ENCODE measurements around the gene RAPGEF5.

Gene RAPGEF5

GRCh38 chr7:22128528-22128920 lies 228.4 kb downstream of the RAPGEF5 start:
- no peaks in the 10 kb centered on the region for H3K36me3 Mint-ChIP-seq
- H3K4me3 Mint-ChIP-seq: no peak overlapping the region
- no peak for ATAC-seq
- no peak overlapping the region for H3K27ac Mint-ChIP-seq
- H3K9me3 Mint-ChIP-seq: no peaks in the 10 kb centered on the region
- no peaks in the 10 kb centered on the region for H3K27me3 Mint-ChIP-seq
- no peaks in the 10 kb centered on the region for H3K4me1 Mint-ChIP-seq

DNA sequence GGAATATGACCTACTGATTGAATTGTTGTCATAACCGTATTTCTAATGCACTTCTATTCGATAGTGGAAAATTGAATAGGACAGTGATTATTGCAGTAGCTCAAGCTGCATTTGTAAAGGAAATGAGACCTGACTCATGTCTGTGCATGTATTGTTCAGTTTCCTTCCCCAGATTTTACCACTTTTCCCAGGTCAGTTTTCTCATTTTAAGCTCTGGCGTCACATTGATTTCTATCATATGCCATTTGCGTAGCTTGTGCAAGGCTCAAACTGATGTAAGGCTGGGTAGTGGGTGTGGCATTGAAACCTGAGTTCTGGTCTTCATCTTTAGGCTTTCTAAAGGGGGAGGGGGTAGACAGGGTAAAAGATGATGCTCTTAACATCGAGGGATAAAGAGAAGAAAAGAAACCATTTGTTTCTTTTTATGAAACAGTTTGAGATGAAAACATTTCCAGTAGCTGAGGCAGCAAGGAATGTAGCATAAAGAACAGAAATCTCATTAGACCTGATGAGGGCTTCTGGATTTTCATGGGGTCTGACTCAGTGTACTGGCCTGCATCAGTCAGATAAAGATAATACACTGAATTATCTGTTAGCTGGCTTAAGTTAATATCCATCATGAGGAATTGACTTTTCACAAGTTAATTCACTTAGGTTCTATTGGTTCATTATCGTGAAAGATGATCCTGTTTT lies 229.0 kb downstream of the RAPGEF5 start:
- Mint-ChIP-seq H3K9me3 (no peaks in the 10 kb centered on the region), H3K4me3 (no peak overlapping the region), H3K27me3 (no peaks in the 10 kb centered on the region), H3K4me1 (no peaks in the 10 kb centered on the region), H3K36me3 (no peaks in the 10 kb centered on the region), H3K27ac (no peak overlapping the region)
- no peak for ATAC-seq

DNA sequence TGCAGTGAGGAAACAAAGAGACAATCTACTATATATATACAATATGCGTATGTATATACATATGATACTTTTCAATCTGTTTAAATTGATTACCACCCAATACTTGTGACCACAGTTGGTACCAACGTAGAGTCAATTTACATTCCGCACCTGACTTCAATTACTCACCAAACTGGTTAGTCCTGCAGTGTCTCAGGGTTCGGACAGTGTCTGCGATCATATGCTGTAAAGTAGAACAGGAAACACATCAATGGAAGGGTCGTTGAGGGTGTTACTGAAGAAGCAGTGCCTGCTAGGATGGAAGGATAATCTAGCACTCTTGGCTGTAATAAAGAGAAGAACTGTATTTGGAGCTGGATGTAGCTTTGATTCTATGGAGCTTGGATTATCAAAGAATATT lies 231.5 kb downstream of the RAPGEF5 start:
- H3K4me1 Mint-ChIP-seq: peaks cover 8% of the 10 kb centered on the region
- no peaks in the 10 kb centered on the region for H3K9me3 Mint-ChIP-seq
- no peak overlapping the region for H3K27ac Mint-ChIP-seq
- H3K4me3 Mint-ChIP-seq: no peak overlapping the region
- H3K36me3 Mint-ChIP-seq: no peaks in the 10 kb centered on the region
- ATAC-seq: no peak
- no peaks in the 10 kb centered on the region for H3K27me3 Mint-ChIP-seq

GRCh38 chr7:22124941-22125340 lies 232.0 kb downstream of the RAPGEF5 start:
- Mint-ChIP-seq H3K27me3 (no peaks in the 10 kb centered on the region), H3K4me1 (peaks cover 8% of the 10 kb centered on the region), H3K9me3 (no peaks in the 10 kb centered on the region), H3K4me3 (no peak overlapping the region), H3K27ac (no peak overlapping the region), H3K36me3 (no peaks in the 10 kb centered on the region)
- no peak for ATAC-seq

DNA sequence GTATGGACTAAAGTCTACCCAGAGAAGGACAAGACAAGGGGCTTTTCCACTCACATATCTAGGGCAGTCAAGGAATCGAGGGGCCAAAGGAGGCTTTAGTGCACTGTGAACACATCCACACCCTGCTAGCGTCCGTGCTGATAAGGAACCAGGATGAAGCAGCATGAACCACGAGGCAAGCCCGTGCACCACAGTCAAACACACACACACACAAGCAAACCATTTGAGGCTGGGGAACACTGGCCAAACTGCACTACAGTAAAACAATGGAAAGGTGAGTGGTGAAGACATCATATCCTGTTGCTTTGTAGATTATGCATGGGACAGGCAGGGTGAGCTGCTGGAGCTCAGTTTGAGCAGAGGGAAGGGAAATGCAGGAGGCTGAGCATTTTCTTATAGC lies 233.8 kb downstream of the RAPGEF5 start:
- Mint-ChIP-seq H3K9me3 (no peaks in the 10 kb centered on the region), H3K27ac (no peak overlapping the region)

GRCh38 chr7:22121702-22122474 lies 235.1 kb downstream of the RAPGEF5 start:
- Mint-ChIP-seq H3K36me3 (no peaks in the 10 kb centered on the region), H3K27ac (peak overlapping the region; percentile 45), H3K4me3 (peak overlapping the region; percentile 8), H3K4me1 (peaks cover 8% of the 10 kb centered on the region), H3K9me3 (no peaks in the 10 kb centered on the region), H3K27me3 (no peaks in the 10 kb centered on the region)
- ATAC-seq: no peak

More for the DNA sequence above, 233.8 kb downstream of the RAPGEF5 start:
- H3K27me3 Mint-ChIP-seq: no peaks in the 10 kb centered on the region
- H3K36me3 Mint-ChIP-seq: no peaks in the 10 kb centered on the region
- no peak overlapping the region for H3K4me3 Mint-ChIP-seq
- ATAC-seq: no peak
- peaks cover 8% of the 10 kb centered on the region for H3K4me1 Mint-ChIP-seq

- Mint-ChIP-seq H3K36me3 (no peaks in the 10 kb centered on the region), H3K27me3 (no peaks in the 10 kb centered on the region), H3K4me3 (no peak overlapping the region), H3K4me1 (peaks cover 8% of the 10 kb centered on the region), H3K9me3 (no peaks in the 10 kb centered on the region), H3K27ac (no peak overlapping the region)
- no peak for ATAC-seq
These were observed 236.4 kb downstream of the RAPGEF5 start for GRCh38 chr7:22120391-22121053.

DNA sequence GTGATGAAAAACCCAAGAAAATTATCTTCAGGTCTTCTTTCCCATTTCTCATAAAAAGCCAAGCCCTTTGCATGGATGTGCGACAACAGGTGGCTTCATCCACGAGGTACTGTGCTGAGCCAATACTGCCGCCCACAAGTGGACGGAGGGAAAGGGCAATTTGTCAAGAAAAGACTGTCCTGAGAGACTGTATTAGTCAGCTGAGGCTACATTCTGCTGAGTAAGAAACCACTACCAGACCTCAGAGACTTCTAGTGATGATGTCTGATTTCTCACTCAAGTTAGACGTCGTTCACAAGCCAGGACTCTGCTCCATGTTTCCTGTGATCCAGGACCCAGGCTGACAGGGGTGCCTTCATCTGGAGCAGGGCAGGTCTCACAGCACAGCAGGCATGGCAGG lies 239.7 kb downstream of the RAPGEF5 start:
- no peak overlapping the region for H3K27ac Mint-ChIP-seq
- no peaks in the 10 kb centered on the region for H3K27me3 Mint-ChIP-seq
- ATAC-seq: peak; percentile 42
- H3K4me3 Mint-ChIP-seq: no peak overlapping the region
- H3K4me1 Mint-ChIP-seq: peaks cover 5% of the 10 kb centered on the region
- no peaks in the 10 kb centered on the region for H3K9me3 Mint-ChIP-seq
- H3K36me3 Mint-ChIP-seq: no peaks in the 10 kb centered on the region

DNA sequence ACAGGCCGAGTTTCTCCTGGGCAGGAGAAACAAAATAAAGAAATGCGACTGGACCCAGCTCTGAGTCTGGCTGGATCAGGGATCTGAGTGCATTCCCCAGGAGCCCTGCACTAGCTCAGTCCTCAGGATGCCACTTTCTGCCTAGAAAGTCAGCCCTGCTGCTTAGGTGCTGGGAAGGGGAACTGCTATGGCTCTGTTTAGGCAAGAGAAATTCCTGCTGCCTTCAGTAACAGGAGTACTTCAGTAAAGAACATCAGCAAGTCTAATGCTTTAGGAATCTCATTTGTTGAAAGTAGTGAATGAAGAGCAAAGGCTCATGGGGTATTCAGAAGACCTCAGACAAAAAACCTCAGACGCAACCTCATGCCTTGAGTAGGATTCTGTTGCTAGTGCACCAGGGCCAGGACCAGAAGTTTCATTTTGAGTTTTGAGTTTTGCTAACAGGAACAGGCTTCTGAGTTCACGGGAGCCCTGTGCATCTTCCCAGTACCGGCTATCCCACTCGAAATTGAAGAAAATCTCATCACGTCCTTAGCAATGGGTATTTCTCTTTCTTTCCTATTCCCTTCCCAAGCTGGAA lies 240.4 kb downstream of the RAPGEF5 start:
- Mint-ChIP-seq H3K36me3 (no peaks in the 10 kb centered on the region), H3K4me3 (no peak overlapping the region), H3K4me1 (no peaks in the 10 kb centered on the region), H3K9me3 (no peaks in the 10 kb centered on the region), H3K27me3 (no peaks in the 10 kb centered on the region), H3K27ac (no peak overlapping the region)
- ATAC-seq: no peak

DNA sequence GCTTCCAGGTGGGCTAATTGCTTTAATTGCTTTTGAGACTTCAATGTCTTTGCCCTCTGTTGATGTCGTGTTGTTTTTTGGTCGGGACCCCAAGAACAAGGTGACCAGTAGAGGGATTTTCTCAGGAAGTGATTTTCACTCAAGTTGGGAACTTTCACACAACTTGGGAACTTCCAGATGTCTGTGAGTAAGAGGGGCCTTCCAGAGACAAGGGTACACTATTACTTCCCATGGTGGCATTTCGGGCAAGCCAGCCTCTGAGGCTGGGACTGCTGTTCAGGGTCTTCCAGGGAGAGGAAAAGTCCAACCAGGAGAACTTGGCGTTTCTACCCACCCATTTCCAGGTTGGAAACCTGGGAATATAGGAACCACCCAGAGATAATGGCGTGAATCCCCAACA lies 241.3 kb downstream of the RAPGEF5 start:
- Mint-ChIP-seq H3K27me3 (no peaks in the 10 kb centered on the region), H3K27ac (no peak overlapping the region), H3K9me3 (no peaks in the 10 kb centered on the region), H3K4me3 (no peak overlapping the region), H3K4me1 (no peaks in the 10 kb centered on the region), H3K36me3 (no peaks in the 10 kb centered on the region)
- no peak for ATAC-seq

DNA sequence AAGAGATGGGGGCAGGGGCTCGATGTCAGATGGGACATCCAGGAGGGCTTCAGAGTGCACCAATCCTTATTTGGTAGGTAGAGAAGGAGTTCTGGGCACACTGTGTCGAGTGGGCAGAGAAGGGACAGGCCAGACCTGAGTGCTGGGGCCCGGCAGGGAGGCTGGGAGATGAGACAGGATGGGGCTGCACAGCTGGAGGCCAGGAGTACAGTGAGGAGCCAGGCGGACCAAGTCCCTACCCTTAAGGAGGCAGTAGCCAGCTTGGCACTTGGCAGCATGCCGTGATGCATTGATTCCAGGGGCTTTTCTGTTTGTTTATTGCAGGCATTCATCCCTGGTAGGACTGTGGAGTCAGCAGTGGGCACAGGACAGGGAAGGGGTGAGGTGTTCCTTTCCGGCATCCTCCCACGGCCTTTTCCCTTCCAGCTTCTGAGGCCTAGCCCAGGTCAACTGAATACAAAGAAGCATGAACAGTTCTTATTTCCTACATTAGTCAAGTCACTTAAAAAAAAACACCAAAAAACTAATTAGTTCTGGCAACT lies 242.4 kb downstream of the RAPGEF5 start:
- no peaks in the 10 kb centered on the region for H3K9me3 Mint-ChIP-seq
- no peaks in the 10 kb centered on the region for H3K4me1 Mint-ChIP-seq
- peaks cover 7% of the 10 kb centered on the region for H3K27me3 Mint-ChIP-seq
- ATAC-seq: no peak
- no peak overlapping the region for H3K4me3 Mint-ChIP-seq
- no peaks in the 10 kb centered on the region for H3K36me3 Mint-ChIP-seq
- H3K27ac Mint-ChIP-seq: no peak overlapping the region

DNA sequence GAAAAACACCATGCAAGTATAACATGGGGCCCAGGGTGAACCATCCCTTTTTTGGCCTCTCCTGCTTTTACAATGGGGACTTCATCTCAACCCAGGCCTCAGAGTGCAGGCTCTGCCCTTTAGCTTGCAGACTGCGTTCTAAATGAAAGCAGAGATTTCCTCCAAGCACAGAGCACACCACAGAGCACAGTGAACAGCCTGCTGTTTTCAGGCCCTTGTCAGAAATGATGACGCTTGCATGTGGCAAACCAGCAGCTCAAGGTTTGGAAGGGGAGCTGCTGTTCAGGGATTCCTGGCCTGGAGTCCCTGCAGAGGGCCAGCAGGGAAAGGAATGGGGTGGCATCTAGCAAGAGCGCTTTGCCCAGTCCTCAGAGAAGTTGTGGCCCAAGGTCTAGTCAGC lies 243.9 kb downstream of the RAPGEF5 start:
- no peak overlapping the region for H3K27ac Mint-ChIP-seq
- H3K4me1 Mint-ChIP-seq: no peaks in the 10 kb centered on the region
- no peak for ATAC-seq
- H3K9me3 Mint-ChIP-seq: no peaks in the 10 kb centered on the region
- peaks cover 11% of the 10 kb centered on the region for H3K27me3 Mint-ChIP-seq
- H3K36me3 Mint-ChIP-seq: no peaks in the 10 kb centered on the region
- no peak overlapping the region for H3K4me3 Mint-ChIP-seq

- H3K36me3 Mint-ChIP-seq: no peaks in the 10 kb centered on the region
- peaks cover 11% of the 10 kb centered on the region for H3K27me3 Mint-ChIP-seq
- no peaks in the 10 kb centered on the region for H3K9me3 Mint-ChIP-seq
- no peaks in the 10 kb centered on the region for H3K4me1 Mint-ChIP-seq
- no peak overlapping the region for H3K27ac Mint-ChIP-seq
- H3K4me3 Mint-ChIP-seq: no peak overlapping the region
- ATAC-seq: no peak
These were observed 245.3 kb downstream of the RAPGEF5 start for GRCh38 chr7:22111661-22112060.

GRCh38 chr7:22110881-22111280 lies 246.1 kb downstream of the RAPGEF5 start:
- no peaks in the 10 kb centered on the region for H3K4me1 Mint-ChIP-seq
- no peak overlapping the region for H3K4me3 Mint-ChIP-seq
- H3K27me3 Mint-ChIP-seq: peaks cover 11% of the 10 kb centered on the region
- no peak overlapping the region for H3K27ac Mint-ChIP-seq
- no peaks in the 10 kb centered on the region for H3K36me3 Mint-ChIP-seq
- H3K9me3 Mint-ChIP-seq: no peaks in the 10 kb centered on the region
- no peak for ATAC-seq

DNA sequence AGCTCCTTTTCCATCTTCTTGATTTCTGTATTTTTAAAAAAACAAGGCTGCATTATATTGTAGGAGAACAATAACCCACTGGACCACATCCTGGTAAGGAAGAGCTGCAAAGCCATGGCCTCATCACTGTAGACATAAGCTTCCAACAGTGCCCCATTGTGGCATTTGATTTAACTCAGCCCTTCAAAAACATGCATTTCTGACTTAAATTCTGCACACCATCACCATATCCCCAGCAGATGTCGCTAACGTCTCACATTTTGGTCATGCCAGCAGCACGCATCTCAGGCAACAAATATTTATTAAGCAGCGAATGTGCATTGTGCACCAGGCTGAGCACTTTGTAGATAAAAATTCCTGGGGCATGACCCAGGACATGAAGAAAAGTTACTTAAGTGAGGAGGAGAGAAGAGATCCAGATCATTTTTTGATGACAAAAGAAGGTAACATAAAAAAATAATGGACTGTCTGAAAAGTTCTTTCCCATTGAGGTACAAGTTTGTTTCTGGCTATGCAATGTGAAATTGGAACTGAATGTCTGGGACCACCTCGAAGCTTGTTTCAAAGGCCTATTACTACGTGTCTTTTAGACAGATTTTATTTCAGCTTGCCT lies 246.6 kb downstream of the RAPGEF5 start:
- peaks cover 11% of the 10 kb centered on the region for H3K27me3 Mint-ChIP-seq
- ATAC-seq: peak; percentile 75
- no peaks in the 10 kb centered on the region for H3K36me3 Mint-ChIP-seq
- no peaks in the 10 kb centered on the region for H3K4me1 Mint-ChIP-seq
- no peaks in the 10 kb centered on the region for H3K9me3 Mint-ChIP-seq
- H3K4me3 Mint-ChIP-seq: no peak overlapping the region
- no peak overlapping the region for H3K27ac Mint-ChIP-seq
